NCI-H1105 treated with DMSO at 0.1 percent for 48 hours (cell line): ENCODE measurements around the gene ERC2.

Source experiments
- DNase-seq: peaks from one replicate; lab custom pipeline; 2025; lab: John Stamatoyannopoulos, UW

ERC2 gene

DNA sequence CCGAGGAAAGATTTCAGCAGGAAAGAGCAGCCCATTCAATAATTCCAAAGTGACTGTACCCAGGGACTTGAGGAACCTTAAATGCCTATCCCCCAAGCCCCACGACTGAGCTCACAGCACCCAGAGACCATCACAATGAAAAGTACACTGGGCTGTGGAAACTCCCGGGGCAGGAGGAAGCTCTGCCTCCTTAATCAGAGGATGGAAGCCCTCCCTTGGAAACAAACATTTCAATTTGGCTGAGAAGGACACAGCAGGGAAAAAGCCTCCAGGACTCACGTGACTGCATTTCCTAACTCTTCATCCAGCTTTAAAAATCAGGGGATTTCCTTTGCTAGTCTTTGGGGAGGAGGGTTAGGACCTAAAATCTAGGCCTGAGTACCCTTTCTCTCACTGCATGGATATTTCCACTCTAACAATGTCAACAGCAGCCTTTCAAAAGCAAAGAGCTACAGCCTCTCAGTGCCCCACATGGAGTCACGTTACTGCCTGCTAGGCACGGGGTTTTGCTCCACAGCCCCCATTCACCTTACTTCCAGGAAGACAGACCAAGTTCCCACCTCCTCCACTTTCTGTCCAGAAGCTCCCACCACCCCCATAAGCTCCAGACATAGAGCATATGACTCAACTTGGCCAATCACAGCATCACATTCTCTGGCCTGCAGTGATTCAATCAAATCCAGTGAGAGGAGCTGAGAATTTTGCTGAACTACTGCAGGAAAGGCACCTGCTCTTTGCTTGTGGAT, 912.2 kb downstream of the ERC2 start:
- DNase-seq, result no peak

DNA sequence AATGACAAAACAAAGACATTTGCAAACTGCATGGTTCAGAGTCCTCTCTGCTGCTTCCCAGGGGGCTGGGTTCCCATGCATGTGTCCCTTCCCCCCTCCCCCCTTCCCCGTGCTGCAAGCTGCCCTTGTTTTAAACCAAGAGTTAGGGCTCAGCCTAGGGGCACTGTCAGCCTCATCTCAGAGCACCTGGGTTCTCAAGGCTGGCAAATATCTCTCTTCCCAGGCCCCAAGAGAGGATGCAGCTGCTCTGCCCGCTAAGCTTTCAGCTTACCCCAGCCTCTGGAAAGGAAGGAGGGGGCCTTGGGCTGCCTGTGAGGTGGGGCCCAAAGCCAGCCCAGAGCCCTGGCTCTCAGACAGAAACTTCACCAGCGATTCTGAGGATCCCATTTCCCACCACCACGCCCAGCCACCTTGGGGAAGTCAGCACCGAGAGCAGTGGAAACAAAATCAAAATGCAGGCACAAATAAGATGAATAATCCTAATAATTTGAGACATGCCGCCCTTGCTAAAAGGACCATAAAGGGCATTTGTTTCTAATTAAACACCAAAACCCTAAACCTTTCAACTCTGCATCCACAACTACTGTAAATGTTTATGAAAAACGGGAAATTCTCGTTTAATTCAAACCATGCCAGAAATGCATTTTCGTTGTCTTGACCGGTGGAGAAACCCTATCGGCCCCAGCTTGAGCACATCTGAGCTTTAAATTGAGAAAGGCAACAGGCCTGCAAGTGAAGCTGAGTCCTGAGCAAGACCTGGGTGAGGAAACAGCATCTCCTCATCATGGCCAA, 913.4 kb downstream of the ERC2 start:
- DNase-seq, result no peak

DNA sequence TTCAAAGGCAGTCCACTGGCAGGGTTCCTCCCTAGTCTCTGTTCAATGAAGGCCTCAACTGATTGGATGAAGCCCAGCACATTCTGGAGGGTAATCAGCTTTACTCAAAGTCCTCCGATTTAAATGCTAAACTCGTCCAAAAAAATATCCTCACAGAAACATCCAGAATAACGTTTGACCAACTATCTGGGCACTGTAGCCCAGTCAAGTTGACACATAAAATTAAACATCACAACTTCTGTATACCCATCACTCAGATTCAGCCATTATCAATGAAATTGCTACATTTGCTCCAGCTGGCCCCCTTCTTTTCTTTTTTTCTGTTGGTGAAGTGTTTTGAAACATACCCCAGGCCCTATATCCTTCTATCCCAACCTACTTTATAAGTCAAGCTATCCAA, 916.6 kb downstream of the ERC2 start:
- DNase-seq, result no peak

DNA sequence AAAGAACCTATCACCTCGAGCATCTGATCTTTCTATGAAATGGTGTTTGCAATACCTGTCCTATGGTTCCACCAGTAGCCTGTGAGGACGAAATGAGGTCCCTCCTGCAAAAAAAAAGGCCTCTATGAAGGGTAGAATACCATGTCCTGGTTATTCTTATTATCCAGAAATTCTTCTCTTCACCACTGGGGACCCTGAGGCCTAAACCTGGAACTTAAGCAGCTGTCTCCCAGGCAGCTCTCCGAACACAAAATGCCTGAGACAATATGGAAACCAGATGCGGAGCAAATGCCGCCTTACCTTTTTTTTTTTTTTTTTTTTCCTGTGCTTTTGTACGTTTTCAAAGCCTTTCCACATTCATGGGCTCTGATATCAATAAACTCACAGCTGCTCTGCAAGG, 919.1 kb downstream of the ERC2 start:
- DNase-seq, result no peak

GRCh38 chr3:55546866-55547669, 921.2 kb downstream of the ERC2 start:
- DNase-seq, result no peak

- no peak for DNase-seq
Measured at GRCh38 chr3:55545995-55546394, 922.3 kb downstream of the ERC2 start.

DNA sequence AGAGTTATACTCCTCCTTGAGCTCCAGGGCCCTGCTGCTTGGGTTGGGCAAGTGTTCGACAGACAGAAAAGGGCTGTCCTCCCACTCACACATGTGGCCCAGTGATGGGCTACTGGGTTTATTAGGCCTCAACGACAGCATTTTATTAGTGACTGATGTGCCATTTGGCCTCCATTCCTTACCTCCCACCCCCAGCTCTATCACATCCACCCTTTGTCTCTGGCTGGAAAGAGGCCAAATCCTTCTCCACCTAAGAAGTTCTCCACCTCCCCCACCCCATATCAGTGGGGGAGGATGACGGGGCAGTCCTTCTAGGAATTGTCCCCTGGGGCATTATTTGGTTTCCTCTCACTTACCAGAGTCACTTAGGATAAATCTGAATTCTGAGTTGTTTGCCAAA, 924.0 kb downstream of the ERC2 start:
- no peak for DNase-seq

GRCh38 chr3:55543181-55543614, 925.1 kb downstream of the ERC2 start:
- DNase-seq, result no peak

DNA sequence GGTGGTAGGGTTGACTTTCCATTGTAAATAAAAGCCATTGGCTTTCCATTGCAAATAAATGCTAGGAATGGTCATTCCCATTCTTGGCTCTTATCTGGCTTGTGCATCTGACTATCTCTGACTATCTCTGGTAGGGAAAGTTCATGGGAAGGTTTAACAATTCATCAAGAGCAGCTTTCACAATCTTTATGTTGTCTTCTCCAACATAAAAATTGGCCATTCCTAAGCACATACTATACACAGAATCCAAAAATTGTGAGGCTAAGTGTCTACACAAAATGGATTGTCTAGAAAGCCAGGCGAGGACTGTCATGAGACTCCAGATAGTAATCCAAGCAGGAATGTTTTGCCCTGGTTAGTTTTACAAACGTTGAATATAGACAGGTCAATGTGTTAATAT, 926.8 kb downstream of the ERC2 start:
- no peak for DNase-seq

DNA sequence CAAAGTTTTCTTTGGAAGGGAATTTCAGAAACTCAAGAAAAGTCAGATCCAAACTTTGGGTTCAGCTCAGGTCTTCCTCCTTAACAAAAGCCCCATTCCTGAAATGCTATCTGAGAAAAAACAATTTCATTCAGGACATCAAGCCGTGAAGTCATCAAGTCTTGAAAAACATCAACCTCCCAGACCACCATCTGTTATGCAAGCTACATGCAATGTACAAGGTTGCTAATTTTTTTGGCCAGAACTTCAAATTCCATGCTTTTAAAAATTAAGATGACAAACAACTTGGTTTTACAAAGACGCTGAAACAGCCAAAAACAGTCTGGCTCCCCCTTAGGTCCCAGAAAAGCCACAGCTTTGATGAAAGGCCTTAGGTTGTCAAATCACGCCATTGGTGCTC, 927.3 kb downstream of the ERC2 start:
- DNase-seq, result no peak

DNA sequence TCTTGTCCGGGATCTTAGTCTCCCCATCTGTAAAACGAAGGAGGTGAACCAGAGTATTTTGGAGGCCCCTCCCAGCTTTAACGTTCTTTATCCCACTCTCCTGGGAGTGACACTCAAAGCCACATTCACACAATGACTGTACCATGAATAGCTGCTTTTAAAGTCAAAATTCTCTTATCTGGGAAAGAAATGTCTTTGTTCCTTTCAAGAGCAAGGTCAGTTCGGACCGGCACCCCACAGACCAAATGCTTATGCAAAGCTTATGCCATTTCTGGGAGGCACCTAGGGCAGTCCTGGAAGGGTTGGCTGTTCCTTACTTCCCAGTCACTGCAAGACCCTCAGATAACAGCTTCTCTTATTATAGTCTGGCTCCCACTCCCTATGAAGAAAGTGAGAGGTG, 927.7 kb downstream of the ERC2 start:
- DNase-seq, result no peak

DNA sequence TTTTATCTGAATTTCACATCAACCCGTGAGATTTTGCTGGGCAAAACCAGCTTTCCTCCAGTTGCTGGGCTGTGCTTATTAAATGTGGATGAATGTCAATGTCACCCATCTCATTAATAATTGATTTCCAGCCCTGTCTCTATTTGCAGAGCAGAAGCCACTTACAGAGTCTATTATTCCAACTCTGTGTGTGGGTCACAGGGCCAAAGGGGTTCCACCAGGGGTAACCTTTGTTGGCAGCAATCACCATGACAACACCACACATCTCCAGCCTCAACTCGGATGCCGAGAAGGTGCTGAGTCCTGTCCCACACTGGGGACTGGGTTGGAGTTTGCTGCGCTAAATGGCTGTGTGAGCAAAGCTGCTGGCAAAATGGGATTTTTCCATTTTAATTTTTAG, 930.1 kb downstream of the ERC2 start:
- DNase-seq, result no peak

DNA sequence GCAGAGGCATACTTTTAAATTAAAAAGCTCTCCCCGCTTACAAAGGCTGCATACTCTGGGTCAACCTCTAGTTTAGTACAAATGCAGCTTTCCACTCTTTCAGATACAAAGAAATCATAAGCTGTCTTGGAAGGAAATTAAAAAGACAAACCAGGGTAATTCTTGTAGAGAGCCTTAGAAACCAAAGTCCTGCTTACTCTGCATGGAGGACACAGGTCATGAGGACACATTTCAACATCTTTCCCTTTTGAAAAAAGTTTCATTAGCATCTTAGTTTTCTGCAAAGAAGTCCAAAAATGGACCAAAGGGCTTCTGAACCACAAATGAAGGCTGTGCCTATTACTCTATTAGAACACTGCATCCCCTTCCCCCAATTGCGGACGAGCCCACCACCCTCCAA, 930.7 kb downstream of the ERC2 start:
- DNase-seq, result no peak

DNA sequence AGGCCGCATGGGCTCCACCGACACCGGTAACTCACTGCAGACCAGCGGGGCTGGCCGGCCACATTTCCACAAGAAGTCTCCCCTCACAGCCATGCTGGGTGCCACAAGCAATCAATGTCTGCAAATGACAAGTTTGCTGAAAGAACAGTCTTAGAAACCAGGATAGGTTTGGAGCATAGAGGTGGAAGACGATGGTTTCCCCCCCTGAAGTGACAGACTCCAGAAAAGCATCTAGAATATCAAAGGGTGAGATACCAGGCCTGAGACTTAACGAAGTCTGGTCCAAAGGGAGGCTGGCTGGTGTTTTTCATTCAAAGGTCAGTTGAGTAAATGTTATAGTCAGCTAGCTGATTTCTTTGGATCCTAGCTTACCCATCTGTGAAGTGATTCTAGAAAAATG, 931.1 kb downstream of the ERC2 start:
- no peak for DNase-seq

DNA sequence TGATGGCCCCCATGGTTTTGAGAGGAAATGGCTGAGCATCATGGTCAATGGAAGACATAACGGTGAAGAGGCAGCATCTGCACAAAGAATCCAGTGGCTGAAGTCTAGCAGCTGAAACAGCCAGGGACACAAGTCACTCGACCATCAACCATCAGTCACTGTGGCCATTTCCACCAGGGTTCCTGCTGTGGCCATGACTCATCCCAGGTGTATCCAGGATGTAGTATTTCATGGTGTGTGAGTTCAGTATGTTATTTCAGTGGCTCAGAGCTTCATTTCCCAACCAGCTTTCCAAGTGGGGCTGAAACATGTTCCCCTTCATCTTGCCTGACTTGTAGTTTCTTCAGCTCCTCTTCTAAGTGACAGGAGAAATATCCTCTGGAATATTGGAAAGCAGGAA, 933.4 kb downstream of the ERC2 start:
- no peak for DNase-seq

DNA sequence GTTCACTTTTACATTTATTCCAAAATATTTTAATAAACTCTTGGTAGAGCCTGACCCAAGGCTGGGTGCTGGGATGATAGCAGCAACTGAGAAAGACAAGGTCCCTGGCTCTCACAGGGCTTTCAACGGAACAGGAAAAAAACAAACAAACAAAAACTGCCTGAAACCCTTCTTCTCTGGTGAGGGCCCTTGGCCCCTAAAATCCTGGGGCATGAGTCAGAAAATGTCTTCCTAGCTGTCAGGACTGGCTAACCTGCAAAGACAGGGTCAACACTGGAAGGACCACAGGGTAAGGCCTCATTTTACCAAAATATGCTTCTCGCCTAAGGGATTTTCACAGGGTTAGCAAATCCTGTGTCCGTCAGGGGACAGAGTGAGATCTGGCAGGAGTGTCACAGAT, 935.5 kb downstream of the ERC2 start:
- DNase-seq, result no peak

DNA sequence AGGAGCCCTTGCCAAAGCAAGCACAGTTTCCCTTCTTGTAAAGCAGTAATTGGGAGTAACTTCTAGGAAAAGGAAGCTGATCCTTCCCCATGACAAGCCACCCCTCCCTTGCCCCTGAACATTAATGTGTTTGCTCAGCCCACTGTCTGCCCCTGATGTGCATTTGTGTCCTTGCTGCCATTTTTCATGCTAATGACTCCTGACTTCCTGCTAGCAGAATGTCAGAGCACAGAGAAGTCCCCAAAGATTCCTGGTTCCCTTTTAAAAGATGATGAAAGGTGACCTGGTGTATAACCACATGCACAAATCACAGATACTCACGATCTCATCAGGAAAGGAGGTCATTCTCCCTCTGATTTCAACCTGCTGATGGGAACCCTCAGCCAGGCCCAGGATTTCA, 936.9 kb downstream of the ERC2 start:
- no peak for DNase-seq

DNA sequence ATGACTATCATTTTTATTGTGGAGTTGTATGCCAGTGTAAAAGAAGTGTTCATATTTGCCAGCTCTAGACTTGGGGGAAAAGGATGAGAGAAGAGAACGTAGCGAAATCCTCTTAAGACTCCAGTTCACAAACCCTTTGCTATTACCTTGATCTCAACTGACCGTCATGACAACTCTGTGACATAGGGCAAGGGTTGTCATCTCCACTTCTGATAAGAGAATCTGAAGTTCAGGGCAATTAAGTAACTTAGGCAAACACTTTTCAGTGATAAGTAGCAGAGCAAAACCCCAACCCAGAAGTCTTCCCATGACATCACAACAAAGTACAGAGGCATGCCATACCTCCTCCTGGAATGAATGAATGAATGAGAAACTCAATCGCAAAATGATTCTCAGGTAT, 940.9 kb downstream of the ERC2 start:
- DNase-seq, result no peak

DNA sequence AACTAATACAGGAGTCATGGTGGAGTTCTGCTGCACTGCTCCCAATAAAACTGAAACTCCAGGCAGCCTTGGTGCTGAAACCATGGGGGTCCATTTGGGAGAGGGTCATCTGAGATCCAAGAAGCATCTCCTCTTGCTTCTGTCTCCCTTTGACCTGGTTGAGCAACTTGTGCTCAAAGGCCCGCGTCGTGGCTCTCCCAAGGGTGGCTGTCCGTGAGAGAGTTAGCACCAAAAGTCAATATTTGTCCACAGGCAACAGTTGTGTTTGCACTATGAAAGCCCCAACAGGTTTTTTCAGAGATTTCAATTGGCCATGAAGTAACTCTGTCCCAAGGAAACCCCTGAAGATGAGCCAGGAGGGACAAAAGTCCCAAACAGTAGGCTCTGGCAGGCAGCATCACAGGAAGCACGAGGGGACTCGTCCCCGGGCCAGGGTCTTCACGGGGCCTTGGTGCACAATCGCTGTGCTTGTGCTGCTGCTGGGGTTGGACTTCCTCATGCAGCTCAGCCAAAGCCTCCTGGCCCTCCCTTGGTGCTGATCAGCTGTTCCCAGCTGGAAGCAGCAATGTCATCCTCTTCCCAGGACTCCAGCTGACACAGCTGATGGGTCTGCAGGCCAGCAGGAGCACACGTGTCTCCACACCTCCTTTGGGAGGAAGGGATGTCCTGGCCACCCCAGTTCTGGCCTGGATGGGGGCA, 941.8 kb downstream of the ERC2 start:
- DNase-seq, result no peak

- no peak for DNase-seq
Measured at GRCh38 chr3:55525436-55525835, 942.8 kb downstream of the ERC2 start.

DNA sequence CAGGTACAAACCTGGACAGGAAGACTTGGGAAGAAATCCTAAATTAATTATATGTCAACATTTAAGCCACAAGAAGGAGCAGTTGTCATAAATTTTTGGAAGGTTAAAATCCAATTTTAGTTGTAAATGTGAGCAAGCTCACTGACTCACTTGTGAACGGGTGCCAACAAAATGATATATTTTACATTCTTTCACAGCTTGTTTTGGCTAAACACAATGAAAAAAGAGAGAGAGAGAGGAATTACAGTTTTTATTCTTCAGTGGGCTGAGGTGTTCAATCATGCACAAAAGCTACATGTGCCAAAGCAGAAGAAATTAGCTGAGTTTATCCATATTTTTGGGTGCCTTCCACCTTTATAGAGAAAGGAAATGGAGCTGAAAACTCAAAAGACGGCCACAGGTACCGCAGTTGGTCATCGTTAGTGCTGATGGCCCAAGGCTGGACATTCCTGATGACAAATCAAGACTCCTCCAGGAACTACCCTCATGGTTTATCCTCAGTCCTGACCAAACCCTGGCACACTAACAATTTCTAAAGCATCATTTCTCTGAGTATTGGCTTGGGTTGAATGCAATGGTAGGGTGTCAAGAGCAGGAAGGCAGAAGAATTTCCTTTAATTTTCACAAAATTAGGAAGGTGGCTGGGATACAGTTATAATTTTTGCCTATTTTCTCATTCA, 943.6 kb downstream of the ERC2 start:
- DNase-seq, result no peak

DNA sequence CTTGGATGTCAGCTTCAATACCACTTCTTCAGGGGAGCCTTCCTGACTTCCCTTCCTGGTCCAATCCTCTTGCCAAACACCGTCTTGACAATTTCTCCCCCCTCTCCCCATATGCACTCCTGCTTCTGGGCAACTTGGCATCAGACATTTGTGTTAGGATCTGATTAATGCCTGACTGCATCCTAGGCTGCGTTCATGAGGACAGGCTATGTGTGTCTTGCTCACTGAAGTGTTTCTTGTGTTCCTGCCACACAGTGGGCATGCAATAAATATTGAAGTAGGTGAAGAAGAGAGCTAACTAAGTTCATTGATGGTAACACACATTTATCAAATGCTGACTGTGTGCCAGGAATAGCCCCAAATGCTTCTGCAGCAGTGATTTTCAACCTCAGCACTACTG, 944.8 kb downstream of the ERC2 start:
- no peak for DNase-seq
